Gastrocnemius medialis (tissue), 4 donors: Measurements from ENCODE around the gene PYCARD. TPM values are rescaled to one million over a fixed set of nuclear protein-coding genes. Genes with fewer than 3 reads are reported as not detected.
A peak's percentile ranks its signal among the peaks of the same experiment; 100 is the strongest.

Source experiments
- ATAC-seq, 2 donors: fragments of 150-250 bp; one replicate each; pipeline ENCODE4 v1.9.1; 2016
- DNase-seq, 2 donors: peaks; one replicate each; pipeline ENCODE4 v3.0.0-alpha.2; 2019
- H3K27ac ChIP-seq, 4 donors: fragments of 200-600 bp; sonication (generic); 1 replicate in 1 of 4; 2 replicates in 3 of 4; pipeline ENCODE4 v1.5.1; 2016 to 2018; ENCODE audit warnings: mild to moderate bottlenecking in 2 of 4, moderate library complexity in 1 of 4
- H3K27me3 ChIP-seq, 3 donors: fragments of 200-600 bp; sonication (generic) in 2 of 3; 1 replicate in 1 of 3; 2 replicates in 2 of 3; pipeline versions ENCODE4 v1.5.1 to v1.6.0; 2016 to 2019; ENCODE audit warnings: mild to moderate bottlenecking in 1 of 3, moderate library complexity in 1 of 3
- H3K36me3 ChIP-seq, 2 donors: fragments of 200-600 bp; sonication (generic) in 1 of 2; one replicate each; pipeline ENCODE4 v1.5.1; 2017 to 2018
- H3K4me1 ChIP-seq, 2 donors: fragments of 200-600 bp; sonication (generic) in 1 of 2; one replicate each; pipeline ENCODE4 v1.5.1; 2016 to 2017; ENCODE audit warnings: mild to moderate bottlenecking in 2 of 2
- H3K4me3 ChIP-seq, 4 donors: fragments of 200-600 bp; sonication (generic) in 3 of 4; 1 replicate in 1 of 4; 2 replicates in 3 of 4; pipeline ENCODE4 v1.5.1; 2016 to 2019; ENCODE audit warnings: mild to moderate bottlenecking in 2 of 4
- H3K9me3 ChIP-seq, 3 donors: fragments of 200-600 bp; sonication (generic) in 2 of 3; 1 replicate in 1 of 3; 2 replicates in 2 of 3; pipeline ENCODE4 v1.5.1; 2016 to 2019
- POLR2A ChIP-seq, 2 donors: fragments of 450-650 bp; IDR thresholded peaks; one replicate each; pipeline ENCODE4 v1.6.1; 2017; ENCODE audit warnings: antibody characterized with exemption in 2 of 2, mild to moderate bottlenecking in 2 of 2, moderate library complexity in 2 of 2
- in situ Hi-C, 4 donors: fragments of 200-750 bp; cut with MboI; loops; one replicate each; pipeline versions ENCODE4 v1.15.0 to v1.8.0; 2017; ENCODE audit warnings: low sequenced_read_pairs in 4 of 4
- intact Hi-C: fragments of 100-400 bp; cut with DNase I; formaldehyde crosslinking; loops from one replicate; pipeline ENCODE4 v1.15.1; 2023; ENCODE audit warnings: low total_unique reads
- total RNA-seq, 4 donors: library from RNA; depleted of rRNA; stranded (reverse); fragments of >200 nt; gene quantifications; one replicate each; pipeline versions ENCODE4 v1.1.0 to v1.2.3, GENCODE V29; 2016
- TF ChIP-seq, protein P1 (sequence below), 5 experiments: fragments of 450-650 bp in 3 of 5; fragments of 200-600 bp in 2 of 5; sonication (generic) in 2 of 5; IDR thresholded peaks in 4 of 5; conservative IDR thresholded peaks in 1 of 5; 1 replicate in 4 of 5; 2 replicates in 1 of 5; pipeline ENCODE4 v1.5.1; 2016 to 2019; ENCODE audit warnings: antibody characterized with exemption in 5 of 5, mild to moderate bottlenecking in 3 of 5, moderate library complexity in 3 of 5

Gene PYCARD
- total RNA-seq, 4 donors from 2014 or later, result 1.3 to 16.4 (median 3.7) TPM

DNA sequence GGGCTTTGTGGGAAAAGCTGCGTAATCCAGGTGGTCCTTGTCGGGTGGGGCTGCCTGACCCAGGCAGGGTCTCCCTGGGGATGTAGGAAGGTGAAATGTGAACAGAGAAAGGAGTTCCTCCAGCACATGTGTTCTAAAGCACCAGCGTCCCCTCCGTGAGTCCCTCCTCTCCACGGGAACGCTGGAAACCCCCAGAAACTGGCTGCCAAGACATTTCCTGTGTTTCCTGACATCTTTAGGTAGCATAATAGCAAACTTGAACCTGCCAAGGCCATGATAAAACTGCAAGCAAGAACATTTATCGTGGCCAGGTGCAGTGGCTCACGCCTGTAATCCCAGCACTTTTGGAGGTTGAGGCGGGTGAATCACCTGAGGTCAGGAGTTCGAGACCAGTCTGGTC, 26.9 kb upstream of the PYCARD start:
- in situ Hi-C loops, result no loop called here
- Histone ChIP-seq H3K4me3 (no peak overlapping the region), H3K36me3 (no peaks in the 10 kb centered on the region), H3K9me3 (no peaks in the 10 kb centered on the region), H3K27me3 (no peaks in the 10 kb centered on the region), H3K27ac (no peak overlapping the region), H3K4me1 (peaks cover 0 to 12% of the 10 kb centered on the region in 2 donors)
- DNase-seq (no peak), ATAC-seq (no peak)
- TF ChIP-seq POLR2A (IDR thresholded peaks at IDR 0.05), result no peak
- TF ChIP-seq, protein P1, sequence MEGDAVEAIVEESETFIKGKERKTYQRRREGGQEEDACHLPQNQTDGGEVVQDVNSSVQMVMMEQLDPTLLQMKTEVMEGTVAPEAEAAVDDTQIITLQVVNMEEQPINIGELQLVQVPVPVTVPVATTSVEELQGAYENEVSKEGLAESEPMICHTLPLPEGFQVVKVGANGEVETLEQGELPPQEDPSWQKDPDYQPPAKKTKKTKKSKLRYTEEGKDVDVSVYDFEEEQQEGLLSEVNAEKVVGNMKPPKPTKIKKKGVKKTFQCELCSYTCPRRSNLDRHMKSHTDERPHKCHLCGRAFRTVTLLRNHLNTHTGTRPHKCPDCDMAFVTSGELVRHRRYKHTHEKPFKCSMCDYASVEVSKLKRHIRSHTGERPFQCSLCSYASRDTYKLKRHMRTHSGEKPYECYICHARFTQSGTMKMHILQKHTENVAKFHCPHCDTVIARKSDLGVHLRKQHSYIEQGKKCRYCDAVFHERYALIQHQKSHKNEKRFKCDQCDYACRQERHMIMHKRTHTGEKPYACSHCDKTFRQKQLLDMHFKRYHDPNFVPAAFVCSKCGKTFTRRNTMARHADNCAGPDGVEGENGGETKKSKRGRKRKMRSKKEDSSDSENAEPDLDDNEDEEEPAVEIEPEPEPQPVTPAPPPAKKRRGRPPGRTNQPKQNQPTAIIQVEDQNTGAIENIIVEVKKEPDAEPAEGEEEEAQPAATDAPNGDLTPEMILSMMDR (IDR thresholded peaks at IDR 0.05 in 4 of 5, conservative IDR thresholded peaks at IDR 0.05 in 1 of 5), result no peak
- intact Hi-C loops, result no loop called here

DNA sequence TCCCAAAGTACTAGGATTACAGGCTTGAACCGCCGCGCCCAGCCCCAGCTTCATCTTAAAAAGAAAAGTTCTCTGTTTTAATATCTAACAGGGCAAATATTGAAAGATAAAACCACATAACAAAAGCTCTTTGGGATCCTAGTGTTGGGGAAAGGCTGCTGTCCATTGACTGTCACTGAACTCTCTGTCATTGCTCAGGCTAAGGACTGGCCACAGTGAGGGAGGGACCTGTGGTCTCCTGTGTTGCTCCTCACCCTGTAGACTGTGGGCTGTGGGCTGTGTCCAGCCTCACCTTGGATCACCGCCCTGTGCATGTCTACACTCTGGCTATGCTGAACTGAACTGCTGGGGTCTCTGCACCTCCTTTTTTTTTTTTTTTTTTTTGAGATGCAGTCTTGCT, 25.6 kb upstream of the PYCARD start:
- DNase-seq (no peak), ATAC-seq (no peak)
- in situ Hi-C loops (no loop called here), intact Hi-C loops (no loop called here)
- Histone ChIP-seq H3K27me3 (no peaks in the 10 kb centered on the region), H3K4me1 (peaks cover 0 to 12% of the 10 kb centered on the region in 2 donors), H3K36me3 (peaks cover 0 to 9% of the 10 kb centered on the region in 2 donors), H3K27ac (no peak overlapping the region), H3K4me3 (no peak overlapping the region), H3K9me3 (no peaks in the 10 kb centered on the region)
- TF ChIP-seq, protein P1 (IDR thresholded peaks at IDR 0.05 in 4 of 5, conservative IDR thresholded peaks at IDR 0.05 in 1 of 5), result no peak
- no peak for TF ChIP-seq POLR2A (IDR thresholded peaks at IDR 0.05)

DNA sequence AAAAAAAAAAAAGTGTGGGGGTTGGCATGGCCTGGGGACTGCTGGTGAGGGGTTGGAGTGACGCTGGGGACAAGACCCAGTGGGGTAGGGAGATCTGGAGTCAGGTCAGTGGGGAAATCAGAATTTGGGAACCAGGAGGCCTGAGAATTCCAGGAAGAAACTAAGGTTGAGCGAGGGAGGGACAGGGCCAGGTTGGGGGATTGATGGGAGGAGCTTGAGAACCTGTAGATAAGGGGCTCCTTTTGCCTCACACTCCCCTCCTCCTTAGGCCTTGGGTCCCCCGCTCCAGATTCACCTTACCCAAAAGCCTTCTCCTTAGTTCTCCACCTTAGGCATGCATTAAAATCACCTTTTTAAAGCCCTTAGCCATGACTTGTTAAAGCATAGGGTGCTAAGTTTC, 22.6 kb upstream of the PYCARD start:
- Histone ChIP-seq H3K27ac (peak overlapping the region in 1 of 4 donors; percentile 18), H3K27me3 (no peaks in the 10 kb centered on the region), H3K4me1 (peaks cover 0 to 20% of the 10 kb centered on the region in 2 donors), H3K4me3 (no peak overlapping the region), H3K36me3 (peaks cover 0 to 29% of the 10 kb centered on the region in 2 donors), H3K9me3 (no peaks in the 10 kb centered on the region)
- in situ Hi-C loops, result no loop called here
- DNase-seq (no peak), ATAC-seq (no peak)
- TF ChIP-seq, protein P1 (IDR thresholded peaks at IDR 0.05 in 4 of 5, conservative IDR thresholded peaks at IDR 0.05 in 1 of 5), result no peak
- TF ChIP-seq POLR2A (IDR thresholded peaks at IDR 0.05), result no peak
- intact Hi-C loops, result no loop called here

DNA sequence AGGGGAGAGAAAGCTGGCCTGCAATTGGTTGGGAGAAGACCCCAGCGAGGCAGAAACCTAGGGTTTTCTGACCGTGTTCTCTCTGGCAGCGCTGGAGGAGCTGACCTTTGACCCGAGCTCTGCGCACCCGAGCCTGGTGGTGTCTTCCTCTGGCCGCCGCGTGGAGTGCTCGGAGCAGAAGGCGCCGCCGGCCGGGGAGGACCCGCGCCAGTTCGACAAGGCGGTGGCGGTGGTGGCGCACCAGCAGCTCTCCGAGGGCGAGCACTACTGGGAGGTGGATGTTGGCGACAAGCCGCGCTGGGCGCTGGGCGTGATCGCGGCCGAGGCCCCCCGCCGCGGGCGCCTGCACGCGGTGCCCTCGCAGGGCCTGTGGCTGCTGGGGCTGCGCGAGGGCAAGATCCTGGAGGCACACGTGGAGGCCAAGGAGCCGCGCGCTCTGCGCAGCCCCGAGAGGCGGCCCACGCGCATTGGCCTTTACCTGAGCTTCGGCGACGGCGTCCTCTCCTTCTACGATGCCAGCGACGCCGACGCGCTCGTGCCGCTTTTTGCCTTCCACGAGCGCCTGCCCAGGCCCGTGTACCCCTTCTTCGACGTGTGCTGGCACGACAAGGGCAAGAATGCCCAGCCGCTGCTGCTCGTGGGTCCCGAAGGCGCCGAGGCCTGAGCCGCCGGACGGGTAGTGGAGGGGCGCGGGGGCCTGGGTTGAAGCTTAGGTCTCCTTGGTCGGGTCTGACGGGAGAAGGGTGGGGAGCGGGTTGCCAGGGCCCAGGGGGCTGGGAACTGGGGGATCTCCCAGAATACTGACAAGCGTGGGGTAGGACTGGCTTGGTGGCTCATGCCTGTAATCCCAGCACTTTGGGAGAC, 21.8 kb upstream of the PYCARD start:
- in situ Hi-C loops, result loop anchor here in 1 of 4 donors (25.0 kb wide), 1 partner anchor 188 kb away; no protein-coding TSS in a partner anchor
- TF ChIP-seq, protein P1 (IDR thresholded peaks at IDR 0.05 in 4 of 5, conservative IDR thresholded peaks at IDR 0.05 in 1 of 5), result no peak
- TF ChIP-seq POLR2A (IDR thresholded peaks at IDR 0.05), result no peak

More for the DNA sequence above, 21.8 kb upstream of the PYCARD start:
- ATAC-seq (no peak), DNase-seq (no peak)
- no peaks in the 10 kb centered on the region for H3K9me3 ChIP-seq
- intact Hi-C loops, result no loop called here
- H3K4me1 ChIP-seq, result peaks cover 0 to 24% of the 10 kb centered on the region in 2 donors
- H3K27me3 ChIP-seq, result no peaks in the 10 kb centered on the region
- H3K36me3 ChIP-seq, result peaks cover 0 to 34% of the 10 kb centered on the region in 2 donors
- H3K4me3 ChIP-seq, result no peak overlapping the region
- peak overlapping the region in 2 of 4 donors; percentile 9 to 10 for H3K27ac ChIP-seq
